ENCODE data around the gene CDC42BPB.

CDC42BPB gene

GRCh38 chr14:102932484-102933248, 124.7 kb downstream of the CDC42BPB start:
- H3K4me3 ChIP-seq (ENCODE audit: low read depth in 1 of 2, low read length in 2 of 2), result no peak overlapping the region
- no peak overlapping the region for H3K4me2 ChIP-seq (ENCODE audit: insufficient read depth, low read length)
- H3K79me2 ChIP-seq (ENCODE audit: insufficient read depth, low read length), result no peaks in the 10 kb centered on the region
- no peaks in the 10 kb centered on the region for H3K36me3 ChIP-seq (ENCODE audit: insufficient read depth, low read length)
- no peaks in the 10 kb centered on the region; the same call in 1 of the 2 replicates for H4K20me1 ChIP-seq (ENCODE audit: insufficient read depth, low read length)
- H3K4me1 ChIP-seq (ENCODE audit: insufficient read depth, low read length), result peaks cover 16% of the 10 kb centered on the region
- H3K27ac ChIP-seq (ENCODE audit: low read length), result no peak overlapping the region
- DNase-seq (no peak), ATAC-seq (ENCODE audit: insufficient read depth, low read depth) (no peak)
- H3K9ac ChIP-seq (ENCODE audit: low read depth, low read length), result no peak overlapping the region
- no peak for TF ChIP-seq EZH2 (IDR thresholded peaks at IDR 0.05; ENCODE audit: borderline replicate concordance, low read depth, low read length, severe bottlenecking)
- no peak for TF ChIP-seq CTCF (IDR thresholded peaks at IDR 0.05; ENCODE audit: borderline replicate concordance, extremely low read depth, low read length, poor library complexity, severe bottlenecking)
- H2AFZ ChIP-seq (ENCODE audit: low read depth, low read length), result no peak overlapping the region
- no peaks in the 10 kb centered on the region for H3K9me3 ChIP-seq (ENCODE audit: insufficient read depth, low read length, severe bottlenecking)
- H3K27me3 ChIP-seq (ENCODE audit: insufficient read depth, low read length, poor library complexity), result no peaks in the 10 kb centered on the region

DNA sequence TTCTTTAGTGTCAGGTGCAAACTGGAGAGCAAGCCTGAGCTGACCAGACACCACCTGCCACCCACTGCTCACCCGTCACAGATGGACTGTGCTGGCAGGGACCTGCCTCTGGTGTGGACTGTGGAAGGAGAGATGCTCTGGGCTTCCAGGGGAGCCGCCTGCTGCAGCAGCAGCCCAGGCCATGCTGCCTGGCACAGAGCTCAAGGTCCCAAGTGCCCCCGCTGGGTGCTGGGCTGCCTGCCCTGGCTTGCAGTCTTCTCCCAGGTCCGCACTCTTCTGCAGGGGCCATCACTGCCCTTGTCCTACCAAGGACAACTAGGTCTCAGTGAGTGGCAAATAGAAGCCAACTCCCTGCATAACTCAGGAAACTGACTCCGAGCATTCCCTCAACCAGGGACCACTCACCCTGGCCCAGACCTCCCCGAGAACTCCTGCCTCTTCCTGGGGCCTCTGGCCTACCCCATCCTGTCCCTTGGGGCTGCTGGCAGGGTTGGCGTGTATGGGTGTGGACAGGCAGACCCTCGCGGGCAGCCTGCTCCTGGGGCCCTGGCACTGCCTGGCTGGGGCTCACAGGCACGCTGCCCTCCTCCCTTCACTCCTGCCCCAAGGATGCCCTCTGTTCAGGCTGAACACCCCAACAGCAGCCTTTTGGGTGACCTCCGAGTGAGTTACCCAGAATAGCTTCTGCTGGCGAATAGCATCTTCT, 125.6 kb downstream of the CDC42BPB start:
- no peak for ATAC-seq (ENCODE audit: insufficient read depth, low read depth)
- H3K9me3 ChIP-seq (ENCODE audit: insufficient read depth, low read length, severe bottlenecking), result no peaks in the 10 kb centered on the region

DNA sequence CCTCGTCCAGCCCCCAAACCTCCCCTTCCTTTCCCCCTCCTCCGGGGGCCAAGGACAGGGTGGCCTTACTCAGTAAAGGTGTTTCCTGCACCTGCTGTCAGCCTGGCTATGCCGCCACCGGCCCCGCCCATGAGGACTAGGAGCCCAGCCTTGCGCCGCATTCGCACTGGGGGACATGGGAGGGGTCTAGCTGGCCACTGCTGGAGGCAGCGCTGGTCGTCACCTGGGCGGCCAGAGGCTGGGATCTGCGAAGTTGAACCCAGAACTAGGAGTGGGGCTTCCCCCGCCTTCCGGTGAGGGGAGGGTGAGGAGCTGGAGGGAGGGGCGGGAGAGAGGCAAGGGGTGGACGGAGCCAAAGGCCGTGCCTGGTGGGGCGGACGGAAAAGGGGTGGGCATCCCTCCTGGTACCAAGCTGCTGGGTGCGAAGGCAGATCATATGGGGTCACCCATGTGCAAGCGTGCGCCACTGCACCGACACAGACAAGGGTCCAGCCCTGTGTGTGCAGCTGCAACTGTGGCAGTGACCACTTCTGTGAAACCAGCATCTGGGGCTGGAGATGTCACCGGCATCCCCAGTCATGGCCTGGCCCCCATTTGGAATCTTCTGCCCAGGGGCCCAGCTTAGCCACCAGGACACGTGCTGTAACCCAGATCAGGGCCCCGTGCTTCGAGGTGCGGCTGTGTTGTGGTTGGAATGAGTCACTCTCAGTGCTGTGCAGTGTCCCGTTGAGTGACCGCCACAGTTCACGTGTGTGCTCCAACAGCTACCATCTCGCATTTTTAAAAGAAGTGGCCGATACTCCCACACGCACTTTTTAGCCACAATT, 126.4 kb downstream of the CDC42BPB start:
- Histone ChIP-seq H3K9me3 (ENCODE audit: insufficient read depth, low read length, severe bottlenecking) (no peaks in the 10 kb centered on the region), H4K20me1 (ENCODE audit: insufficient read depth, low read length) (no peaks in the 10 kb centered on the region), H3K4me3 (ENCODE audit: low read depth in 1 of 2, low read length in 2 of 2) (no peak overlapping the region), H3K36me3 (ENCODE audit: insufficient read depth, low read length) (no peaks in the 10 kb centered on the region), H3K79me2 (ENCODE audit: insufficient read depth, low read length) (no peaks in the 10 kb centered on the region), H3K27me3 (ENCODE audit: insufficient read depth, low read length, poor library complexity) (no peaks in the 10 kb centered on the region), H3K4me1 (ENCODE audit: insufficient read depth, low read length) (peaks cover 16% of the 10 kb centered on the region), H3K27ac (ENCODE audit: low read length) (no peak overlapping the region), H3K4me2 (ENCODE audit: insufficient read depth, low read length) (no peak overlapping the region), H2AFZ (ENCODE audit: low read depth, low read length) (no peak overlapping the region), H3K9ac (ENCODE audit: low read depth, low read length) (no peak overlapping the region)
- DNase-seq (no peak), ATAC-seq (ENCODE audit: insufficient read depth, low read depth) (no peak)
- TF ChIP-seq CTCF (IDR thresholded peaks at IDR 0.05; ENCODE audit: borderline replicate concordance, extremely low read depth, low read length, poor library complexity, severe bottlenecking) (no peak), EZH2 (IDR thresholded peaks at IDR 0.05; ENCODE audit: borderline replicate concordance, low read depth, low read length, severe bottlenecking) (no peak)

More for the DNA sequence above, 125.6 kb downstream of the CDC42BPB start:
- Histone ChIP-seq H4K20me1 (ENCODE audit: insufficient read depth, low read length) (no peaks in the 10 kb centered on the region), H3K79me2 (ENCODE audit: insufficient read depth, low read length) (no peaks in the 10 kb centered on the region), H3K27me3 (ENCODE audit: insufficient read depth, low read length, poor library complexity) (no peaks in the 10 kb centered on the region), H3K27ac (ENCODE audit: low read length) (no peak overlapping the region), H3K36me3 (ENCODE audit: insufficient read depth, low read length) (no peaks in the 10 kb centered on the region), H3K4me3 (ENCODE audit: low read depth in 1 of 2, low read length in 2 of 2) (no peak overlapping the region), H3K4me2 (ENCODE audit: insufficient read depth, low read length) (no peak overlapping the region), H2AFZ (ENCODE audit: low read depth, low read length) (no peak overlapping the region), H3K9ac (ENCODE audit: low read depth, low read length) (no peak overlapping the region), H3K4me1 (ENCODE audit: insufficient read depth, low read length) (peaks cover 16% of the 10 kb centered on the region)
- TF ChIP-seq CTCF (IDR thresholded peaks at IDR 0.05; ENCODE audit: borderline replicate concordance, extremely low read depth, low read length, poor library complexity, severe bottlenecking) (no peak), EZH2 (IDR thresholded peaks at IDR 0.05; ENCODE audit: borderline replicate concordance, low read depth, low read length, severe bottlenecking) (no peak)
- no peak for DNase-seq

Data from DND-41 (cell line).